Psoas muscle (tissue), 8 donors: ENCODE data around the gene CACNA2D1. TPM values are rescaled to one million over a fixed set of nuclear protein-coding genes. Genes with fewer than 3 reads are reported as not detected.

Experiments used
- ATAC-seq, 4 donors: fragments of 200-7000 bp; cut with Tn5 transposase; one replicate each; pipeline ENCODE4 v1.9.1; 2020; ENCODE audit warnings: moderate library complexity in 3 of 4, mild to moderate bottlenecking in 2 of 4
- DNase-seq, 2 donors: peaks; one replicate each; pipeline ENCODE4 v3.0.0-alpha.2; 2020
- H3K27ac ChIP-seq: fragments of 200-600 bp; one replicate; pipeline ENCODE4 v1.8.0; 2022
- H3K27me3 ChIP-seq, 3 donors: fragments of 200-600 bp in 1 of 3; one replicate each; pipeline versions ENCODE4 v1.6.1 to v1.8.0; 2013 to 2022; ENCODE audit warnings: low read length in 2 of 3, mild to moderate bottlenecking in 2 of 3, moderate library complexity in 1 of 3; ENCODE audit not compliant: insufficient read depth in 3 of 3
- H3K36me3 ChIP-seq, 2 donors: fragments of 200-600 bp in 1 of 2; one replicate each; pipeline versions ENCODE4 v1.6.1 to v1.8.0; 2013 to 2022; ENCODE audit warnings: low read depth in 1 of 2, mild to moderate bottlenecking in 1 of 2, moderate library complexity in 1 of 2; ENCODE audit not compliant: insufficient read depth in 1 of 2
- H3K4me1 ChIP-seq: fragments of 200-600 bp; one replicate; pipeline ENCODE4 v1.8.0; 2022
- H3K4me3 ChIP-seq: fragments of 200-600 bp; one replicate; pipeline ENCODE4 v1.8.0; 2022; ENCODE audit warnings: mild to moderate bottlenecking
- H3K9me3 ChIP-seq: fragments of 200-600 bp; one replicate; pipeline ENCODE4 v1.8.0; 2022
- WGBS, 3 donors: extraction: QIAGEN DNeasy Blood & Tissue Kit; methylation state at CpG; one replicate each; pipeline versions ENCODE4 v1.1.6 to v1.1.7; 2013; 5-methylcytosine and 5-hydroxymethylcytosine counted together
- intact Hi-C, 2 donors: fragments of 100-400 bp; cut with DNase I; formaldehyde crosslinking; loops; one replicate each; pipeline versions ENCODE4 v1.11.0 to v1.14.2; 2022
- polyA plus RNA-seq, 3 donors: library from polyadenylated mRNA; stranded (reverse); fragments of 200-250 nt; gene quantifications; one replicate each; pipeline ENCODE4 v1.2.3, GENCODE V29; 2013
- total RNA-seq, 4 donors: library from RNA; stranded (reverse); fragmentation: NEBNext Ultra II Directional in 2 of 4; extraction: Animal tissue kit (Norgen Biotek cat#: 25700) in 2 of 4; gene quantifications; one replicate each; pipeline versions ENCODE4 v1.2.1 to v1.2.4, GENCODE V29; 2021 to 2023
- TF ChIP-seq, protein P1 (sequence below): fragments of 200-600 bp; IDR thresholded peaks from one replicate; pipeline ENCODE4 v1.8.0; 2022; ENCODE audit warnings: antibody characterized with exemption
- donor health status: healthy with polysubstance abuse.
- donor health status: DM: no; HTN: no; CAD: no; lungs with moderate emphysema.
- donor health status: Bipolar disorder and iron deficiency.
- donor health status: healthy.
- donor health status: DM: yes; HTN: yes; CAD: no.
- donor health status: DM: no; HTN: no; CAD: no.
- donor health status: DM: no; HTN: no; CAD: no.
- donor health status: DM: yes; HTN: yes; CAD: no.

CACNA2D1 gene
- total and polyA plus RNA-seq, 7 donors: 10.2 to 167 (median 97.5) TPM

DNA sequence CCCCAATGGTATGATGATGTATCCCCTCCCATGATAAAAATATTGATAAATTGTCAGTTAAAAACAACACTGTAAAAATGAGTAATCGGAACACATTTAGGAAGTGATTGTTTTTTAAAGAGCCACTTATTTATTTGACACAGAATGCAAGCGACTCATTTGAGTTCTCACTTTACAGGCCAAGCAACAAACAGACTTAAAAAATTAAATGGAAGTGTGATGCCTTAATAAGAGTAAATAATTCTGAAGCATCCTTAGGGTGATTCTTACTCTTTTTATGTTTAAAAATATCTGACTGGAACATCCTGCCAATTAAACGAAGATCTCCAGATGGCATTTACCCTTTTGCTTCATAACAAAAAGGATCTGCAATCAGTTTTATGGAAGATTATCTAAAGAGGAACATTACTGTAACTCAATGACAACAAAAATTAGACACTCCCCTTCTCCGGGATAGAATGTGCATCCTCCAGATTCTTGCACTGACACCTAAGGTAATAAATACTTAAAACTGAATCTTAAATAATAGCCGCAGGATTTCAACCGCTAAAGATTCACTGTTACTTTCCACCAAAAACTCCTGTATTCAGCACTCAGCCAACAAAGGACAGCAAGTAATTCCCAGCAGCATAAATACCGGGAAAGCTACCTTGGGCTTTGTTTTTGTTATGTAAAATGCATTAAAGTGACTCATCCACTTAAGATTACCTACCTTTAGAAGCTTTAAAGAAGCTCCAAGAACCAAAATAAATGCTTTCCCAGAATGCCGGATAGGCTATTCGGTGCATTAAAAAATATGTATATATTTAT, 1.7 kb downstream of the CACNA2D1 start:
- Histone ChIP-seq H3K36me3 (no peaks in the 10 kb centered on the region), H3K27me3 (no peaks in the 10 kb centered on the region), H3K4me1 (peaks cover 49% of the 10 kb centered on the region), H3K4me3 (peak overlapping the region; percentile 79), H3K27ac (peak overlapping the region; percentile 99), H3K9me3 (no peaks in the 10 kb centered on the region)
- TF ChIP-seq, protein P1, sequence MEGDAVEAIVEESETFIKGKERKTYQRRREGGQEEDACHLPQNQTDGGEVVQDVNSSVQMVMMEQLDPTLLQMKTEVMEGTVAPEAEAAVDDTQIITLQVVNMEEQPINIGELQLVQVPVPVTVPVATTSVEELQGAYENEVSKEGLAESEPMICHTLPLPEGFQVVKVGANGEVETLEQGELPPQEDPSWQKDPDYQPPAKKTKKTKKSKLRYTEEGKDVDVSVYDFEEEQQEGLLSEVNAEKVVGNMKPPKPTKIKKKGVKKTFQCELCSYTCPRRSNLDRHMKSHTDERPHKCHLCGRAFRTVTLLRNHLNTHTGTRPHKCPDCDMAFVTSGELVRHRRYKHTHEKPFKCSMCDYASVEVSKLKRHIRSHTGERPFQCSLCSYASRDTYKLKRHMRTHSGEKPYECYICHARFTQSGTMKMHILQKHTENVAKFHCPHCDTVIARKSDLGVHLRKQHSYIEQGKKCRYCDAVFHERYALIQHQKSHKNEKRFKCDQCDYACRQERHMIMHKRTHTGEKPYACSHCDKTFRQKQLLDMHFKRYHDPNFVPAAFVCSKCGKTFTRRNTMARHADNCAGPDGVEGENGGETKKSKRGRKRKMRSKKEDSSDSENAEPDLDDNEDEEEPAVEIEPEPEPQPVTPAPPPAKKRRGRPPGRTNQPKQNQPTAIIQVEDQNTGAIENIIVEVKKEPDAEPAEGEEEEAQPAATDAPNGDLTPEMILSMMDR: no peak
- WGBS, 3 donors: 19 to 39% (median 24%) methylated on average over 9 of the region's 9 CpGs
- no peak for ATAC-seq
- intact Hi-C loops: loop anchor here (5.0 to 10.0 kb wide), 2 partner anchors 130 to 207 kb away; no protein-coding TSS in a partner anchor
- no peak for DNase-seq

- H3K36me3 ChIP-seq: no peaks in the 10 kb centered on the region
- ATAC-seq (peak in 2 of 4 donors; percentile 33 to 36), DNase-seq (no peak)
- peak overlapping the region; percentile 60 for H3K27ac ChIP-seq
- TF ChIP-seq, protein P1: no peak
- 54 to 58% (median 55%) methylated on average over 5 of the region's 5 CpGs for WGBS, 3 donors
- no peaks in the 10 kb centered on the region for H3K27me3 ChIP-seq
- intact Hi-C loops: no loop called here
- H3K4me1 ChIP-seq: peaks cover 48% of the 10 kb centered on the region
- H3K4me3 ChIP-seq: peak overlapping the region; percentile 32
- no peaks in the 10 kb centered on the region for H3K9me3 ChIP-seq
Measured at GRCh38 chr7:82438521-82438920, 5.1 kb downstream of the CACNA2D1 start.

DNA sequence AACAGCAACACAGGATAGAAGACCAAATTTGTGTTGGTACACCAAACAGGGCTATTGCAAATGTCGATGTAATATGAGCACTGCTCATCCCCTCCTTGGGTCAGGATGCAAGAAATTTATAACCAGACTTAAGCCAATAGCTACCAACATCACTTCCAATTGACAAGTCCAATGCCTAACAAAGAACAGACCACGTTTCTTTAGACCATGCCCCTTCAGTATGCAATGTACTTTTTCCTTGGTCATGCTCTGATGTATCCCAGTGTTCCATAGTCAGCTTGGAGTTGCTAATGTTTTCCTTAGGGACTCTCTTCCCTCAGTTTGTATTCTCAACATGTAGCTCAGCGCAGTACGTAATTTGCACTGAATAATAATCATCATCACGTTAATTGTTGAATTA, 7.8 kb downstream of the CACNA2D1 start:
- WGBS, 3 donors: 87 to 91% (median 90%) methylated on average over 5 of the region's 5 CpGs
- ATAC-seq: no peak
- intact Hi-C loops: no loop called here
- no peak for DNase-seq
- H3K36me3 ChIP-seq: no peaks in the 10 kb centered on the region
- TF ChIP-seq, protein P1: no peak
- no peaks in the 10 kb centered on the region for H3K9me3 ChIP-seq
- H3K4me3 ChIP-seq: no peak overlapping the region
- H3K4me1 ChIP-seq: peaks cover 50% of the 10 kb centered on the region
- H3K27me3 ChIP-seq: no peaks in the 10 kb centered on the region
- no peak overlapping the region for H3K27ac ChIP-seq

DNA sequence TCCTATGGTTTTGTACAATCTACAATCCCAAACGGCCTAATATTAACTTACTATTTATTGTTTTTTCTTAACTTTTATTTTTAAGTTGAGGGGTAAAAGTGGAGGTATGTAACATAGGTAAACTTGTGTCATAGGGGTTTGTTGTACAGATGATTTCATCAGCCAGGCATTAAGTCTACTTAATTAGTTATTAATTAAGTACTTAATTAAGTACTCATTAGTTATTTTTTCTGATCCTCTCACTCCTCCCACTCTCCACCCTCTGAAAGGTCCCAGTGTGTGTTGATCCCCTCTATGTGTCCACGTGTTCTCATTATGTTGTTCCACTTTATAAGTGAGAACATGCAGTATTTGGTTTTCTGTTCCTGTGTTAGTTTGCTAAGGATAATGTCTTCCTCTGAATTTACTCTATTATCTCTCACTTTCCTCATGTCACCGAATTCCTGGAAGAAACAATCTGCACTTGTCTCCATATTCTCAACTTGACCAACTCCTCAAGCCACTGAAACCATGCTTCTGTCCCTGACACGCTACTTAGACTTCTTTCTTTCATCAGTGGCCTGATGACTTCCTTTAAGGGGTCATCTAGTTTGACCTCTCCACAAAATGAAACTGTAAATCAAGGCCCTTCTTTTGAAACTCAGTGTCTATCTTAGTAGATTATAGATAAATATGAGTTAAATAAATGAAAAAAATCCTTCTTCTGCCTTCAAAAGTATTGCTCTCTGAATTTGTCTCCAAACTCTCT, 9.1 kb downstream of the CACNA2D1 start:
- Histone ChIP-seq H3K4me1 (peaks cover 51% of the 10 kb centered on the region), H3K4me3 (no peak overlapping the region), H3K9me3 (no peaks in the 10 kb centered on the region), H3K27ac (peak overlapping the region; percentile 19), H3K36me3 (no peaks in the 10 kb centered on the region), H3K27me3 (no peaks in the 10 kb centered on the region)
- TF ChIP-seq, protein P1: no peak
- intact Hi-C loops: no loop called here
- WGBS, 3 donors: 78 to 82% (median 81%) methylated on average over 4 of the region's 4 CpGs
- DNase-seq (no peak), ATAC-seq (no peak)
